ENCODE results near the gene CARD18. TPM values are rescaled to one million over a fixed set of nuclear protein-coding genes. Genes with fewer than 3 reads are reported as not detected.
"Not testable (repeated sequence)": the region's sequence is repeated elsewhere in the genome, so short reads cannot be mapped to it uniquely, and the experiment has no call there.

The CARD18 gene
- total RNA-seq, 1 experiment from 2014 or later, result not detected

DNA sequence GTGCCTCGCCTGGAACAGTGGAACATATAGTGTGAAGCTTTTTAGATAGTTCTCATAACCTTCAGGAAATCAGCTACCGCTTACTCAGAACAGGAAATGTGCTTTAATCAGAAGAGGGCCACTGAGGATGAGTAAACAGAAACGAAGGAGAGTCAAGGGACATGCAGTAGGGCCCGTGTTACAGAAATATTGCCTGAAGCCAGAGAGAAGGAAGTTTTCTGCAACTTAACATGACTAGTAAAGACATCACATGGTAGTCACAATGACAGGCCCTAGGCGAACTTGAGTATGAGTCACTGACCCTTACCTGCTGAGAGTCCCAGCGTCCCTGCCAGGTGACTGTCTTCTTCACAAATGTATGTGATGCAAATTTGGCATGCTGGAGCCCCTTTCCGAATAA, 39.4 kb downstream of the CARD18 start:
- intact Hi-C loops (cut with micrococcal nuclease; ENCODE audit: unreplicated experiment), result no loop called here
- ChIA-PET POLR2A (ENCODE audit: unreplicated experiment) (no interaction called here), CTCF (no interaction called here)
- H3F3A ChIP-seq (ENCODE audit: insufficient read depth, low read depth), result no peaks in the 10 kb centered on the region
- no peaks in the 10 kb centered on the region for H4K20me1 ChIP-seq (ENCODE audit: insufficient read depth)
- no peak overlapping the region for H3K4me2 ChIP-seq
- no peaks in the 10 kb centered on the region for H3K79me2 ChIP-seq (ENCODE audit: low read depth)
- peak; percentile 14 to 55 for DNase-seq
- H3K27me3 ChIP-seq (ENCODE audit: insufficient read depth, low read depth), result no peaks in the 10 kb centered on the region
- H3K27ac ChIP-seq, result 0 out of 2 replicates have a peak overlapping the region, but pooled peaks have one; percentile 16
- TF ChIP-seq EZH2 (IDR thresholded peaks at IDR 0.05; ENCODE audit: low read depth), result no peak
- TF ChIP-seq, protein P1, sequence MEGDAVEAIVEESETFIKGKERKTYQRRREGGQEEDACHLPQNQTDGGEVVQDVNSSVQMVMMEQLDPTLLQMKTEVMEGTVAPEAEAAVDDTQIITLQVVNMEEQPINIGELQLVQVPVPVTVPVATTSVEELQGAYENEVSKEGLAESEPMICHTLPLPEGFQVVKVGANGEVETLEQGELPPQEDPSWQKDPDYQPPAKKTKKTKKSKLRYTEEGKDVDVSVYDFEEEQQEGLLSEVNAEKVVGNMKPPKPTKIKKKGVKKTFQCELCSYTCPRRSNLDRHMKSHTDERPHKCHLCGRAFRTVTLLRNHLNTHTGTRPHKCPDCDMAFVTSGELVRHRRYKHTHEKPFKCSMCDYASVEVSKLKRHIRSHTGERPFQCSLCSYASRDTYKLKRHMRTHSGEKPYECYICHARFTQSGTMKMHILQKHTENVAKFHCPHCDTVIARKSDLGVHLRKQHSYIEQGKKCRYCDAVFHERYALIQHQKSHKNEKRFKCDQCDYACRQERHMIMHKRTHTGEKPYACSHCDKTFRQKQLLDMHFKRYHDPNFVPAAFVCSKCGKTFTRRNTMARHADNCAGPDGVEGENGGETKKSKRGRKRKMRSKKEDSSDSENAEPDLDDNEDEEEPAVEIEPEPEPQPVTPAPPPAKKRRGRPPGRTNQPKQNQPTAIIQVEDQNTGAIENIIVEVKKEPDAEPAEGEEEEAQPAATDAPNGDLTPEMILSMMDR (conservative IDR thresholded peaks at IDR 0.05), result no peak
- H3K36me3 ChIP-seq (ENCODE audit: low read depth), result no peaks in the 10 kb centered on the region
- H2AFZ ChIP-seq, result no peak overlapping the region
- no peak overlapping the region for H3K4me3 ChIP-seq
- BruUV-seq (replicated peaks), result no TSS peak
- H3K9me3 ChIP-seq (ENCODE audit: insufficient read depth, low read depth), result no peaks in the 10 kb centered on the region
- H3K4me1 ChIP-seq (replicated peaks; ENCODE audit: insufficient read depth), result peaks cover 7% of the 10 kb centered on the region; the same call in 1 of the 2 replicates
- H3K9me2 ChIP-seq (ENCODE audit: insufficient read depth), result no peaks in the 10 kb centered on the region

DNA sequence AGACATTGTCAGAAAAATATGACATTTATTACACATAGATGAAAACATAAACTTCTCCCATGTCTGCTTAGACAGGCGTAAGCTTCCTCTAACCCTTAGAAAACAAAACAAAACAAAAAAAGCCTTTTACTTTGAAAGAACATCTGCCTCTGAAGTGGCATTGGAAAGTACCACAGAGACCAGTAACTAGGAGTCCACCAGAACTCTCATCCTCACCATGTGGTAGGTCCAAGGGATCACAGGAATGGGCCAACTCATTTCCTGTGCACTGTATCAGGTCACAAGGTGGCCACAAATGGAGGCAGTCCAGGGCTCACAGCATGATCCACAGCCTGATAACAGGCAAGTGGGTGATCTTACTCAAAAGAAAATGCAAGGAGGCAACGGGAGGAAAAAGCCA, 40.0 kb downstream of the CARD18 start:
- H3K9me3 ChIP-seq (ENCODE audit: insufficient read depth, low read depth), result not testable (repeated sequence)

DNA sequence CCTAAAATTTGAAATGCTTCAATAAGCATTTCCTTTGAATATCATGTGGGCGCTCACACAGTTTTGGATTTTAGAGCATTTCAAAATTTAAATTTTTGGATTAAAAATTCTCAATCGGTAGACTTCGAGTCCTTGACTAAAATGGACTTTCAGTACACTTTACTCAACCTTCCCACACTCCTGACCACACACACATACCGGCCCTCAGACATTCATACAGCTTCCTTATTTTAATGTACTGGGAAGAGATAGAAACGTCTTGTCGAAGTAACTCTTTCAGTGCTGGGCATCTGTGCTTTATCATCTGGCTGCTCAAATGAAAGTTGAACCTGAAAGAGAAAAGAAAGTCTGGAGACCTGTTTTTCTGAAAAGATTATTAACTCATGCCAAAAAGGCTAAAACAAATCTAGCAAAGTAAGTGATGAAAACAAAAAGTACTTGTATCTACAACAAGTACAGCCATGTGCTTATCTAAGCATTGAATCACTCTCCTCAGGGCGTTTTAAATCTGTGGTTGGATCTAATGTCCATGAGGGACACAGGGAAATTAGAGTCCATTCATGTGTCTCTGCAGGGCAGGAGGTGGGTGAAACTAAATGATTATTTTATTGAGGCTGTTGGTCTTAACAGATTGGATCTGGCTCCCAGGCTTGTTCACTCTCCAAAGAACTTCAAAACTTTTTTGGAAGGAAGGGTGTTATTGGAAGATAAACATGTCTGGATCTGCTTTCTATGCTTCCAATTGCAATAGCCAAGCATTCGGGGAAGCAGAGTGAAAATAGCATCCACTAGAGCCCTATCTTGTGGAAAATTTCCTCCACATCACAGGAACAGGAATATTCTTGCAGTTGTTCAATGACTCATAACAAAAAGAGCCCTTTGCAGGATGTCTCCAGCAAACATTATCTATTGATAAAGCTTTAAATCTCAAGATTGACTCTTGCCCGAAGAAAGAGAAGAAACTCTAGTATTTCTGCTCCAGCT, 47.0 kb downstream of the CARD18 start:
- no peak overlapping the region for H3K4me2 ChIP-seq
- intact Hi-C loops (cut with micrococcal nuclease; ENCODE audit: unreplicated experiment), result no loop called here
- no peaks in the 10 kb centered on the region for H3K36me3 ChIP-seq (ENCODE audit: low read depth)
- H2AFZ ChIP-seq, result no peak overlapping the region
- POLR2A ChIA-PET (ENCODE audit: unreplicated experiment), result no interaction called here
- H3K4me1 ChIP-seq (replicated peaks; ENCODE audit: insufficient read depth), result no peaks in the 10 kb centered on the region
- no peak for TF ChIP-seq EZH2 (IDR thresholded peaks at IDR 0.05; ENCODE audit: low read depth)
- TF ChIP-seq, protein P1 (conservative IDR thresholded peaks at IDR 0.05), result no peak
- no peaks in the 10 kb centered on the region; the same call in 1 of the 2 replicates for H3K9me3 ChIP-seq (ENCODE audit: insufficient read depth, low read depth)
- H4K20me1 ChIP-seq (ENCODE audit: insufficient read depth), result no peaks in the 10 kb centered on the region
- no TSS peak for BruUV-seq (replicated peaks)
- H3K27me3 ChIP-seq (ENCODE audit: insufficient read depth, low read depth), result no peaks in the 10 kb centered on the region
- DNase-seq, result no peak
- no peaks in the 10 kb centered on the region for H3F3A ChIP-seq (ENCODE audit: insufficient read depth, low read depth)
- H3K9me2 ChIP-seq (ENCODE audit: insufficient read depth), result no peaks in the 10 kb centered on the region; the same call in 1 of the 2 replicates
- CTCF ChIA-PET, result no interaction called here
- H3K27ac ChIP-seq, result no peak overlapping the region
- no peak overlapping the region for H3K4me3 ChIP-seq
- no peaks in the 10 kb centered on the region for H3K79me2 ChIP-seq (ENCODE audit: low read depth)

More for the DNA sequence above, 40.0 kb downstream of the CARD18 start:
- H3K27me3 ChIP-seq (ENCODE audit: insufficient read depth, low read depth); H3K9me2 ChIP-seq (ENCODE audit: insufficient read depth); H3F3A ChIP-seq (ENCODE audit: insufficient read depth, low read depth); H3K4me1 ChIP-seq (replicated peaks; ENCODE audit: insufficient read depth); CTCF ChIA-PET; intact Hi-C loops (cut with micrococcal nuclease; ENCODE audit: unreplicated experiment); H2AFZ ChIP-seq; DNase-seq; BruUV-seq (replicated peaks); H3K79me2 ChIP-seq (ENCODE audit: low read depth); POLR2A ChIA-PET (ENCODE audit: unreplicated experiment); H4K20me1 ChIP-seq (ENCODE audit: insufficient read depth); H3K4me2 ChIP-seq; H3K4me3 ChIP-seq; H3K36me3 ChIP-seq (ENCODE audit: low read depth): not testable (repeated sequence)
- H3K27ac ChIP-seq, result 0 out of 2 replicates have a peak overlapping the region, but pooled peaks have one; percentile 16

Other genes starting within 250 kb of the CARD18 start
- not detected in 2 replicates for gene CASP12, start 241.3 kb downstream of the CARD18 start, total RNA-seq (2021)
- 57.5 and 82.2 TPM in 2 replicates for gene CASP4, start 171.2 kb downstream of the CARD18 start, total RNA-seq (2021)
- gene CASP5, start 116.6 kb downstream of the CARD18 start, total RNA-seq (2021), result not detected in 2 replicates
- gene CASP1, start 104.6 kb downstream of the CARD18 start, total RNA-seq (2021), result 2.3 and 4.7 TPM in 2 replicates
- 0.63 and 2.5 TPM in 2 replicates for gene CARD16, start 94.4 kb downstream of the CARD18 start, total RNA-seq (2021)